GM18502 (cell line): ENCODE results near the gene CFAP70.
"Not testable (repeated sequence)": the region's sequence is repeated elsewhere in the genome, so short reads cannot be mapped to it uniquely, and the experiment has no call there.

ENCODE experiments used
- ATAC-seq: cut with Tn5 transposase; IDR thresholded peaks from one replicate; pipeline ENCODE4 v1.9.1; 2021; ENCODE audit warnings: mild to moderate bottlenecking; ENCODE audit not compliant: unreplicated experiment, poor library complexity

The CFAP70 gene

DNA sequence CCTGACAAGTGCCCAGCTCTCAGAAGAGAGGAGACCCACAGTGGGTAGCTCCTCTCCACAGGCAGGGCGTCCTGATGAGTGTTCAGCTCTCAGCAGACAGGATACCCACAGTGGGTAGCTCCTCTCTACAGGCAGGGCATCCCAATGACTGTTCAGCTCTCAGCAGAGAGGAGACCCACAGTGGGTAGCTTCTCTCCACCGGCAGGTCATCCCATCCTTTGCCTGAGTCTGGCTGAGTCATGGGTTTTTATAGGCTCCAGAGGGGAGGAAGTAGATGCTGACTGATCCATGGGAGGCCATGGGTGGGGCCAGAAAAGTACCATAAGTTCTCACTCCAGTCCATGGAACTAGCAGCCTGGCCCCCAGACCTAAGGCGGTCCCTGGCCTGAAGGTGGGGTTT lies 18.5 kb downstream of the CFAP70 start:
- ATAC-seq = no peak

GRCh38 chr10:73339436-73339835 lies 19.2 kb downstream of the CFAP70 start:
- ATAC-seq = no peak

DNA sequence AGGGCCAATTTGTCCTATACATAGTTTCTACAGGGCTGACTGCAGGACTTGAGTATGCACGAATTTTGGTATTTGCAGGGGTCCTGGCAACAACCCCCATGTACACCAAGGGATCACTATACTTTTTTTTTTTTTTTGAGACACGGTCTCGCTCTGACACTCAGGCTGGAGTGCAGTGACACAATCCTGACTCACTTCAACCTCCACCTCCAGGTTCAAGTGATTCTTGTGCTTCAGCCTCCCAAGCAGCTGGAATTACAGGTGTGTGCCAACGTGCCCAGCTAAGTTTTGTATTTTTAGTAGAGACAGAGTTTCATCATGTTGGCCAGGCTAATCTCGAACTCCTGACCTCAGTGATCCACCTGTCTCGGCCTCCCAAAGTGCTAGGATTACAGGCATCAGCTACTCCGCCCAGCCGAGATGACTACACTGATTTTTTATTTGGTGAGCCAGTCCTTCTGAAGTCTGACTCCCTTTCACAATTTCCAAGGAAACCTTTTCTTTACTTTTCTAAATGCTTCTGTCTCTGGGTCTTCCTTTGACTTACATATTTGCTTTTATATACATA lies 19.8 kb downstream of the CFAP70 start:
- ATAC-seq = no peak

DNA sequence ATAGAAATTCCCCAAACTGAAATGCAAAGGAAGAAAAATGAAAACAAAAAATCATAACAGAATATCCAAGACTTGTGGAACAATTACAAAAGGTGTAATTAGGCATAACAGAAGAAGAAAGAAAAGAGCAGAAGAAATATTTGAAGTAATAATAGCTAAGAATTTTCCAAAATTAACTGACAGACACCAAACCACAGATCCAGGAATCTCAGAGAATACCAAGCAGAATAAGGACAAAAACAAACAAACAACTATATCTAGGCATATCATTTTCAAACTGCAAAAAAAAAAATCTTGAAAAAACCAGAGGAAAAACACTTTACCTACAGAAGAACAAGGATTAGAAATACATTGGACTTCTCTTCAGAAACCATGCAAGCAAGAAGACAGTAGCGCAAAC lies 25.5 kb downstream of the CFAP70 start:
- no peak for ATAC-seq

GRCh38 chr10:73332379-73332778 lies 26.3 kb downstream of the CFAP70 start:
- ATAC-seq = no peak

GRCh38 chr10:73328523-73328922 lies 30.1 kb downstream of the CFAP70 start:
- not testable (repeated sequence) for ATAC-seq

GRCh38 chr10:73325290-73325689 lies 33.4 kb downstream of the CFAP70 start:
- ATAC-seq = not testable (repeated sequence)

- ATAC-seq = not testable (repeated sequence)
These were observed 35.1 kb downstream of the CFAP70 start for GRCh38 chr10:73323582-73323981.

GRCh38 chr10:73310475-73310874 lies 48.2 kb downstream of the CFAP70 start:
- ATAC-seq = no peak

GRCh38 chr10:73307203-73307800 lies 51.4 kb downstream of the CFAP70 start:
- ATAC-seq = no peak

DNA sequence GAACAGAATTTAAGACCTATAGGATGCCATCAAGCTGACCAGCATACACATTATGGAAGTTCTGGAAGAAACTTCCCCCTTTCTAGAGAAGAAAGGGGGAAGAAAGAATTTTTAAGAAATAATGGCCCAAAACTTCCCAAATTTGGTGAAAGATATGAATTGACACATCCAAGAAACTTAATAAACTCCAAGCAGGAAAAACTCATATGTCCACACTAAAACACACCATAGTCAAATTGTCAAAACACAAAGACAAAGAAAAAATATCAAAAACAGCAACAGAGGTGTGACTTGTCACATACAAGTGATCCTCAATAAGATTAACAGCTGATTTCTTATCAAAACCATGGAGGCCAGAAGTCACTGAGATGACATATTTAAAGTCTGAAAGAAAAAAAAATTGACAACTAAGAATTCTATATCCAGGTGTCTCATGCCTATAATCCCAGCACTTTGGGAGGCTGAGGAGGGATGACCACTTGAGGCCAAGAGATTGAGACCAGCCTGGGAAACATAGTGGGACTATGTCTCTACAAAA lies 52.4 kb downstream of the CFAP70 start:
- no peak for ATAC-seq

DNA sequence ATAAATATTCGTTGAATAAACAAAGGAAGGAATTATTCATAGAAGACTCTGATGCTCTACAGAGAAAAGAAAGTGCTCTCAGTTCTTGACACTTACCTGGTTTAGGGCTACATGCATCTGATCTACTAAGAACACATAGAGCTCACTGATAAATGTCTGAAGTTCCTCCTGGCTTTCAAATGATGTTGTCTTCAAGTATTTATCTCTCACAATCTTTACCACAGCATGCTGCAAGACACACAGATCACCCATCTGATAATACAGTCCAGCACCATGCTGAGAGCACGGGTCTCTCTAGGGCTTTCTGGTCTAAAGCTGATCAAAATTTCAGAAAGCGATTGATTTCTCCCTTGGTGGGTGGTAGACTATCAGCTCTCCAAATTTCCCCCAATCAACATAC lies 61.7 kb downstream of the CFAP70 start:
- ATAC-seq = no peak

DNA sequence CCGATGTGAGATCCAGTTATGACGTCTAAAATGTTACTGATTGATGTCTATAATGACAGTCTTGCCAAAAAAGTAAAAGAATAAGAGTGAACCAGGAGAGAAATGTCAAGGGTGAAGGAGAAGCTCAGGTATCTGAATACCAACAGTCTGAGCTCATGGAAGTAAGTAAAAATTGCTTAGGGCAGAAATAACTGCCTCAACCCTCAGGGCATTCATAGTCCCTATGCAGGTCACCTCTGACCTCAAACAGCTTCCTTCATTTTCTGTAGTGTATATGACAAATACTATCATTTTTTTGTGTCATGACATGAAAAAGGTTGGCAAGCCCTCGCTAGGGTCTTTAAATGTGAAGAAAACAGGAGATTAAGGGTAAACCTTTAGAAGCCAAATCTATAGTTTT lies 65.2 kb downstream of the CFAP70 start:
- no peak for ATAC-seq

DNA sequence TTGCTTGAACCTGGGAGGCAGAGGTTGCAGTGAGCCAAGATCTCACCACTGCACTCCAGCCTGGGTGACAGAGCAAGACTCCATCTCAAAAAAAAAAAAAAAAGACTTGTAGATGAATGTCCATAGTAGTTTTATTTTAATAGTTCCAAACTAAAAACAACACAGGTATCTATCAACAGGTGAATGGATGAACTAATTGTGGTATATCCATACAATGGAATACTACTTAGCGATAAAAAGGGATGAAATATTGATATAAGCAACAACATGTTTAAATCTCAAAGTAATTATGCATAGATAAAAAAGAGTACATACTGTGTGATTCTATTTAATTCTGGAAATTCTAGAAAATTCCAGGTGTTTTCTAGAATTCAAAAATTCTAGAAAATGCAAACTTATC lies 68.7 kb downstream of the CFAP70 start:
- no peak for ATAC-seq

GRCh38 chr10:73287441-73287840 lies 71.2 kb downstream of the CFAP70 start:
- ATAC-seq = no peak

DNA sequence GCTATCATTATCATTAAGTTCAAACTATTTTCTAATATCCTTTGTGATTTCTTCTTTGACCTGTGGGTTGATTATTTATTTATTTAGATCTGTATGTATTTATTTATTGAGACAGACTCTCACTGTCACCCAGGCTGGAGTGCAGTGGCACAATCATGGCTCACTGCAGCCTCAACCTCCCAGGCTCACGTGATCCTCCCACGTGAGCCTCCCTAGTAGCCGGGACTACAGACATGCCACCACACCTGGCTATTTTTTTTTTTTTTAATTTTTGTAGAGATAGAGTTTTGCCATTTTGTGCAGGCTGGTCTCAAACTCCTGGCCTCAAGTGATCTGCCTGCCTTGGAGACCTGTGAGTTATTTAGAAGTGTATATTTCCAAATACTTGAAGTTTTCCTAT lies 77.6 kb downstream of the CFAP70 start:
- ATAC-seq = no peak

- no peak for ATAC-seq
These were observed 94.2 kb downstream of the CFAP70 start for GRCh38 chr10:73264423-73264822.

DNA sequence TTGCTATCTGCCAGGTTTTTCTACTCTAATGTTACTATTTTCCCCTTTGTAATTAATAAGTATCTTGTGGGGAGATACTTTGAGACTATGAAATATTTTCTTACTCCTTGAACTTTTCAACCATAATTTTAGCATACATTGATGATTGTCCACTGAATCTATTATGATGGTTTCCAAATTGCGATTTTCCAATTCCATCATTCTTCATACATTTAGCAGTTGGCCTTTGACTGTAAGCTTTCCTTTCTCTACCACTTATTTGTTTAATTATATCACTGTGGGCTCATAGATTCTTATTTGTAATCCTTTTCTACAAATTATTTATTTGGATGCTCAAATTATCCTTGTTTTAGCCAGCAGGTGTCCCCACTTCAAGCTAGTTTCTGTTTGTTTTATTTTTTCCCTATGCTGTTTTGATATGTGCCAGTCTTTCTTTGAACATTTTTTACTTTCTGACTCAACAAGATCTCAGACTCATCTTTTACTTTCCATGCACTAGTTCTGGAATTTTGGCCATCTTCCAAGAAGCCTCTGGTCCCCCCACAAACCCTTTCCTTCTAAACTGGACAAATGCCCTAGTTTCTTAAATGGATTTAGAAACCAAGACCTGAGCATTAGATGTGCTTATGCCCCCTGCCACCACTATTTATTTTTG lies 94.8 kb downstream of the CFAP70 start:
- ATAC-seq = no peak

- ATAC-seq = no peak
These were observed 95.6 kb downstream of the CFAP70 start for GRCh38 chr10:73262880-73263555.

DNA sequence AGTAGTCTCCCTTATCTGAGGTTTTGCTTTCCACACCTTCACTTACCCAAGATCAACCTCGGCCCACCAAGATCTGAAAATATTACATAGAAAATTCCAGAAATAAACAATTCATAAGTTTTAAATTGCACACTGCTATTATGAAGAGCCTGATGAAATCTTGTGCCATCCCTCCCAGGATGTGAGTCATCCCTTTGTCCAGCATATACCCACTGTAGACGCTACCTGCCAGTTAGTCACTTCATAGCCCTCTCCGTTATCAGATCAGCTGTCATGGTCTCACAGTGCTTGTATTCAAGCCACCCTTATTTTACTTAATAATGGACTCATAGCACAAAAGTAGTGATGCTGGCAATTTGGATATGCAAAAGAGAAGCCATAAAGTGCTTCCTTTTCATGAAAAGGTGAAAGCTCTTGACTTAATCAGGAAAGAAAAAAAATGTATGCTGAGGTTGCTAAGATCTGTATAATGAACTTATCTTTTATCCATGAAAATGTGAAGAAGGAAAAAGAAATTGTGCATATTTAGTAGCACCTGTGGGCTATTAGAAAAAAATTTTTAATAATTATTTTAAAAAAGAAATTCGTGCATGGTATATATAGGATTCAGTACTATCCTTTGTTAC lies 96.4 kb downstream of the CFAP70 start:
- no peak for ATAC-seq
